22Rv1 (cell line): ENCODE data around the gene ATF6.

Experiments
- ZFX ChIP-seq: fragments of 450-650 bp; IDR thresholded peaks from 2 replicates; pipeline ENCODE4 v1.6.1; 2017; ENCODE audit warnings: antibody characterized with exemption, borderline replicate concordance
- TF ChIP-seq, protein P1 (sequence below): fragments of 450-650 bp; IDR thresholded peaks from 2 replicates; pipeline ENCODE4 v1.5.1; 2017; ENCODE audit warnings: mild to moderate bottlenecking

DNA sequence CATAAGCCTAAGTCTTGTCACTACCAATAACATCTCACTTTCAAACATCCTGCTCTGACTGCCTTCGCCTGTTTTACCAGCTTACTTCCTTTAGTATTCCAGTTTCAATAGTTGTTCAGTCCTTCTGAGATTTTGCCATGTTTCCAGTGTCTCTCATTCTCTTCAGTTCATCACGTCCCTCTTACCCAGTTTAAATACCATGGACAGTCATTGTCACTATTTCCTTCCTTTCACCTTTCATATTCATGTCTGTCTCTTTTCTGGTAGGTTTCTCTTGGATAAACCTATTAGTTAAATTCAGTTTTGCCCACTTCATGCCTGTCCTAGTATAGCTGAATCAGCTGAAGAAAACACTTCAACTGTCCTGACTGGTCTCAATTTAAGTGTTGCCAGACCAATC lies 5.9 kb downstream of the ATF6 start:
- TF ChIP-seq, protein P1, sequence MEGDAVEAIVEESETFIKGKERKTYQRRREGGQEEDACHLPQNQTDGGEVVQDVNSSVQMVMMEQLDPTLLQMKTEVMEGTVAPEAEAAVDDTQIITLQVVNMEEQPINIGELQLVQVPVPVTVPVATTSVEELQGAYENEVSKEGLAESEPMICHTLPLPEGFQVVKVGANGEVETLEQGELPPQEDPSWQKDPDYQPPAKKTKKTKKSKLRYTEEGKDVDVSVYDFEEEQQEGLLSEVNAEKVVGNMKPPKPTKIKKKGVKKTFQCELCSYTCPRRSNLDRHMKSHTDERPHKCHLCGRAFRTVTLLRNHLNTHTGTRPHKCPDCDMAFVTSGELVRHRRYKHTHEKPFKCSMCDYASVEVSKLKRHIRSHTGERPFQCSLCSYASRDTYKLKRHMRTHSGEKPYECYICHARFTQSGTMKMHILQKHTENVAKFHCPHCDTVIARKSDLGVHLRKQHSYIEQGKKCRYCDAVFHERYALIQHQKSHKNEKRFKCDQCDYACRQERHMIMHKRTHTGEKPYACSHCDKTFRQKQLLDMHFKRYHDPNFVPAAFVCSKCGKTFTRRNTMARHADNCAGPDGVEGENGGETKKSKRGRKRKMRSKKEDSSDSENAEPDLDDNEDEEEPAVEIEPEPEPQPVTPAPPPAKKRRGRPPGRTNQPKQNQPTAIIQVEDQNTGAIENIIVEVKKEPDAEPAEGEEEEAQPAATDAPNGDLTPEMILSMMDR = no peak
- TF ChIP-seq ZFX = no peak
